Stimulated activated CD4-positive, alpha-beta T cell treated with anti-CD3 and anti-CD28 coated beads, Interleukin-4, amount 100 ng/mL, for 1 hour (primary cell): ENCODE results near the gene RABEP2.
"Not testable (repeated sequence)": the region's sequence is repeated elsewhere in the genome, so short reads cannot be mapped to it uniquely, and the experiment has no call there.

Experiments used
- DNase-seq: peaks from one replicate; pipeline ENCODE4 v3.0.0-alpha.2; 2020

The RABEP2 gene

GRCh38 chr16:28901862-28902261, 23.2 kb downstream of the RABEP2 start:
- DNase-seq = no peak

- DNase-seq = no peak
Observed at GRCh38 chr16:28900601-28901000, 24.4 kb downstream of the RABEP2 start.

GRCh38 chr16:28899882-28900590, 25.0 kb downstream of the RABEP2 start:
- no peak for DNase-seq

- DNase-seq = no peak
Observed at GRCh38 chr16:28898942-28899341, 26.1 kb downstream of the RABEP2 start.

- no peak for DNase-seq
Observed at GRCh38 chr16:28898266-28898665, 26.8 kb downstream of the RABEP2 start.

DNA sequence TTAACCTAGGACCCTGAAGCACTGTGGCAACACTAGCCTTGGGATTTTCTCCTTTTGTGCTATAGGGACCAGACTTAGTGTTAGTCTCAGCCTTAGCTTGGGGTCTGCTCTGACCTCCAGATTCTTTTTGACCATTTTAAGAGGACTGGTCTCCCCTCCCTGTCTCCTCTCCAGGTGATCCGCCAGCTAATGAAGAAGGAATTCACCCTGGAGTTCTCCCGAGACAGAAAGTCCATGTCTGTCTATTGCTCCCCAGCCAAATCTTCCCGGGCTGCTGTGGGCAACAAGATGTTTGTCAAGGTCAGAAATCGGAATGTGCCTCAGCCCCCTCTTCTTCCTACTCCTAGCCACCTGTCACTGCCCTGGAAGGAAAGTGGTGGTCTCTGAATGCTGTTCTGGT, 27.2 kb downstream of the RABEP2 start:
- no peak for DNase-seq

DNA sequence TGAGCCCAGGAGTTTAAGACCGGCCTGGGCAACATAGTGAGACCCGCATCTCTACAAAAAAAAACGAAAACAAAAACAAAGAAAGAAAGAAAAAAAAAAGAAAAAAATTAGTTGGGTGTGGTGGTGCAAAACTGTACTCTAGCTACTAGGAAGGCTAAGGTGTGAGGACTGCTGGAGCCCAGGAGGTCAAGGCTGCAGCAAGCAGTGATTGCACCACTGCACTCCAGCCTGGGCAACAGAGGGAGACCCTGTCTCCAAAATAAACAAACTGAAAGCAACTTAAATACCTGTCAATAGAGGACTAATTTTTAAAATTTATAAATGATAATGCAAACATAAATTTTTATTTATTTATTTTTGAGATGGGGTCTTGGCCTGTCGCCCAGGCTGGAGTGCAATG, 29.4 kb downstream of the RABEP2 start:
- DNase-seq = no peak

DNA sequence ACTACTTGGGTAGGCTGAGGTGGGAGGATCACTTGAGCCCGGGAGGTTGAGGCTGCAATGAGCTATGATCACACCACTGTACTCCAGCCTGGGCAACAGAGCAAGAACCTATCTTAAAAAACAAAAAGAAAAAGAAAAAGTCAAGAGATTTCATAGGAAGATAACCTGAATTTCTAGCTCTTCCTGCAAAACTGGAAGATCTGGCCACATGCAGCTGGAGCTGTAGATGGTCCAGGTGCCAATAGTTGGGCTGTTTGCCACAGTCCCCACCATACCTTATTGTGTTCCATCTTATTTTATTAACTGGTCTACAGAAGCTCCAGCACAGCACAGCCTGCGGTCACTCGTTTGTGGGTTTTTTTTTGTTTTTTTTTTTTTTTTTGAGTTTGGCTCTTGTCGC, 31.7 kb downstream of the RABEP2 start:
- no peak for DNase-seq

DNA sequence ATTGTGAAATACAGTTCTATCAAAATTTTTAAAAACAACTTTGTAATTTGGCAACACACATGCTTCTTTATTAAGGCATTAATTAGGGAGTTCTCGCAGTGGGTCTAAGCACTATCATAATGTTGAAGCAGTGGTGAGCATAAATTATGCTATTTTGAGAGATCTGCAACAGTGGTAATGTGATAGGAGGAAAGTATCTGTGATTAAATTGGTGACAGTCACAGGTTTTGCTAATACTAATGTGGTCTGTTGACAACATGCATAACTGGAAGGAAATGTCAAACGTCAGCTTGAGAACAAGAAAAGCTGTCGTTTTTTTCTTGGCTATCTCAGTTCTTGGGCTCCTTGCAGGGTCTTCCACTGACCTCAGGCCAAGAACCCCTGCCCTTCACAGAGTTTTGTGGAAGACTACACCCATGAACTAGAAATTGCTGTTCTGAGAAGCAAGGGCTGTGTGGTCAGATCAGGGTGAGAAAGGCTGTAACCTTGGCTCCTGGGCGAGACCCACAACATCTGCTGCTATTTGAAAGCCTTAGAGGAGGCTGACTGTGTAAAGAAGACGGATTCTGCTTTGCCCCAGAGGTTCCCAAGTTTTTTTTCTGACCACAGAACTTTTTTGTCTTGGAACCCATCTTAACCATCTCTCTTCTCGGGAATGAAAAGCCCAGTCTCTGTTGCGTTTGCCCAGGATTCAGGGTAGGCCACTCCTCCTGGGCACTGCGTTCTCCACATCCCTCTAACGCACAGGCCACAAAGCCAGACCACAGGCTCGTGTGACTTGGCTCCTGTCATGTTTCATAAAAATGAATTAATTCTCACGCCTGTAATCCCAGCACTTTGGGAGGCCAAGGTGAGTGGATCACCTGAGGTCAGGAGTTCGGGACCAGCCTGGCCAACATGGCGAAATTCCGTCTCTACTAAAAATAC, 32.8 kb downstream of the RABEP2 start:
- no peak for DNase-seq

GRCh38 chr16:28890355-28890754, 34.7 kb downstream of the RABEP2 start:
- DNase-seq = not testable (repeated sequence)

- DNase-seq = no peak
Observed at GRCh38 chr16:28886945-28887344, 38.1 kb downstream of the RABEP2 start.

- DNase-seq = no peak
Observed at GRCh38 chr16:28884045-28884444, 41.0 kb downstream of the RABEP2 start.

DNA sequence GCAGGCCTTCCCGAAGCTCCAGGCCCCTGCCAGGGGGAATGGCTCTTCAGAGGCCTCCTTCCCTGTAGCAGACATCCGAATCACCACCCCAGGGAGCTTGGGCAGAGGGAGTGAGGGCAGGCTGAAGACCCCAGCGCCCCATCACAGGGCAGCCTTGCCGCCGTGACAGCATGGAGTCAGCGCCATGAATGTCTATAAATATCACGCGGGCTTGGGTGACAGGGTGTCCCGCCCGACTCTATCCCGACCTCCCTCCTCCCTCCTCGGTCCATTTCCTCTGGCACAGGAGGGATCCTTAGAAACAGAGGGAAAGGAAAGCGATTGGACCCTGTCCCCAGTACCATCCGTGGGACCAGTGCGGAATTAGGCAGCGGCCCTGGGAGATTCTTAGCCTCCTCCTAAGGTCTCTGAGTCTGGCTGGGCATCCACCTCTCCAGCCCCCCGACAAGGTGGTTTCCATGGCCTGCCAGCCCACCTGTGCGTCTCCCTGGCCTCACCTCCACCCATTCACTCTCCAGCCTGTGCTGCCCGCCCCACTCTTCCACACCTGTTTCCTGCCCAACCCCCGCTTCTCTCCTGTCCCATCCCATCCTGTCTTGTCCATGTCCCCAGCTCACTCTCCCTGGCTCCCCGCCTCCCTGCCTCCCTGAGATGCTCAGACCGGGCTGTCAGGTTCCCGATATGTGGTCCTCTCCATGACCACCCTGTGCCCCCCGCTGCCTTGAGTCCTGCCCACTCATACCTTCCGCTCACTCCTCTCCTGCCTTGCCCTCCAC, 41.6 kb downstream of the RABEP2 start:
- no peak for DNase-seq

DNA sequence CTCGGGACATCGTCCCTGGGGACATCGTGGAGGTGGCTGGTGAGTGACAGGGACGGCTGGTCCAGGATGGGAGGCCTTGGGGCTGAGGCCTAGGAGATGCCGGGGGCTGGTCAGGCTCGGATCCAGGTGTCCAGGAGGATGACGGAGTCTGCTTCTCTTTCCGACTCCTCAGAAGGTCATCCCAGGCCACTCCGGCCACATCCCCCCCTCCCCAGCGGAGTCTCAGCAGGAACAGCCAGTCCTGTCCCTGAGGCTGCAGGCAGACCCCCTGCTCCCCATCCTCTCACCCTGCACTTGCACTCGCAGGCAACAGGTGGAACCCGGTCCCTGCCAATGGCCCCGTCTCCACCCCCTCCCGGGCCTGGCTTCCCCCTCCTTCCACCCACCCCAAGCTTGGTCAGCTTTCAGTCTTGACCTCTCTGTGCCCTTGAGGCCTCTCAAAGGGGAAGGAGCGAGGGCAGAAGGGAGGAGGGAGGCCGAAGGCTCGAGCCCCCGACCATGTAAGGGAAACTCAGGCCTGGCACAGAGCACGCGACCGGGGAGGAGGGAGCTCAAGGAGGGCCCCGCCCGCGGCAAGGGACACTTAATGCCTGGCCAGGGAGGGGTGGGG, 42.4 kb downstream of the RABEP2 start:
- no peak for DNase-seq

DNA sequence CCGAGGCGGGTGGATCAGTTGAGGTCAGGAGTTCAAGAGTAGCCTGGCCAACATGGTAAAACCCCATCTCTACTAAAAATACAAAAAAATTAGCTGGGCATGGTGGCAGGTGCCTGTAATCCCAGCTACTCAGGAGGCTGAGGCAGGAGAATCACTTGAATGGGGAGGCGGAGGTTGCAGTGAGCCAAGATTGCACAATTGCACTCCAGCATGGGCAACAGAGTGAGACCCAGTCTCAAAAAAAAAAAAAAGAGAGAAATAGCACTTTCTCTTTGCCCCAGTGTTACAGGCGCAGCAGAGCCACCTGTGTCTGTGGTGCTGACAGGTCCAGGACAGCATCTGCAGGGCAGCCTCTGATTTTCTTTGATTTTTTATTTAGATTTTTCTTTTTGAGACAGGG, 43.5 kb downstream of the RABEP2 start:
- not testable (repeated sequence) for DNase-seq

DNA sequence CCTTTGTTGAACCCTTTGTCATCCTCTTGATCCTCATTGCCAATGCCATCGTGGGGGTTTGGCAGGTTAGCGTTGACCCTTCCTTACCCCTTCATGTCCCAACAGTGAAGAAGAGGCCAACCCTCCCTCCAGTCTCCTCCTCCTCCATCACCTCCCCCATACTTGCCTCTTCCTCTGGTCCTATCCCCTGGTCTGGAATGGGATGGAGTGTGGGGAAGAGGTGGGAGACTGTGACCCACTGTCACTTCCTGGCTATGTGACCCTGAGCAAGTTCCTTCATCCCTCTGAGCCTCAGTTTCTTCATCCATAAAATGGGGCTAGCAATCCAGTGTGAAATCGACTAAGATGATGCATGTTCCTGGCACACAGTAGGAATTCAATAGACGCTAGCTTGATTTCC, 44.1 kb downstream of the RABEP2 start:
- no peak for DNase-seq

GRCh38 chr16:28880589-28880915, 44.5 kb downstream of the RABEP2 start:
- no peak for DNase-seq

DNA sequence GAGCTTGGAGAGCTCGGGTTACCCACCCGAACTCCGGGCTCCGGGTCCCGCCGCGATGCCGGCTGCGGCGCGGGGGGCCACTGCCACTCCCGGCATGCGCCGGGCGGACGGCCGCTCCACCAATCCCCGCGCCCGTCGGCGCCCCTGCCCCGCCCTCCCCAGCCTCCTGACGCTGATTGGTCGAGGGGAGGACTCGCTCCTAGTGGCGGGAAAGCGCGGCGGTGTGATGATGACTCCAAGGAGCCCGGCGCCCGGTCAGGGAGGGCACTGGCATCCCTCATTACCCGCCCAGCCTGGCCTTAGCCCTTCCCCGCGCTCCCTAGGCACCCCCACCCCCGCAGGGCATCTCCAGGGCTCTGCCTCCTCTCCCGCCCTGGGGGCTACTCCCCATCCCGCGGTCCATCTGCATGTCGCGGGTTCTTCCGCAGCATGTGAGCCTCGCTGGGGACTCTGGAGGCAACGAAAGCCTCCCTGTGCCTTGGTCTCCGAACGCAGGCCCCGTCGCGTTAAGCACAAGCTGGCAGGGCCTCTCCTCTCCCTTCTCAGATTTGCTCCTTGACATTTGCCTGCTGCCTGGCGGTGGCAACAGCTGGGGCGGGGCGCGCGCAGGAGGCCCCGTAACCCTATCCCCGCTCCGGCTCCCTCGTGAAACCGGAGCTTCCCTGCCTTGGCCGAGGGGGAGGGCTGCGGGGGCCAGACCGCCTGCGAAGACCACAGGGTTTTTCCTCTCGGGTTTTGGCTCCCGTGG, 45.0 kb downstream of the RABEP2 start:
- peak; percentile 93 for DNase-seq

DNA sequence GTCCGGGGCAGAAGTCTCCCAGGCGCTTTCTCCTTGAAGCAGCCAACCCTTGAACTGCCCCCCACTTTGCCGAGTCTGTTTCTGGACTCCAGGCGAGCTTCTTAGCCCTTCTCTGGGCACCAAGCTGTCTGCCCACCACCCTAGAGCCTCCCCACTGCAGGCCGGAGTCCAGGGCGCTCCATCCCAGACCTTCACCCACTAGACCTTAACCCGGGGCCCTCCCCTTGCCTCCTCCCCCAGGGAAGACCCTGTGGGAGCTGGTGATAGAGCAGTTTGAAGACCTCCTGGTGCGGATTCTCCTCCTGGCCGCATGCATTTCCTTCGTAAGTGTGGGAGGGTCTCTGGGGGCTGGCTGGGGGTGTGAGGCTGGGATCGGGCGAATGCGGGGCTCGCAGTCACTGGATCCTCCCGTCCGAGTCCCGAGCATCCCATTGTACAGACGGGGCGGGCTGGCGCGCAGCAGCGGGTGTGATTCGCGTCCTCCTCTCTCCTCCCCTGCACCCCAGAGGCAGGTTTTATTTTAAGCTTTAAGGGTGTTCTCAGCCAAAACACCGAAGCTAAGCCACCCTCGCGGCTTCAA, 45.7 kb downstream of the RABEP2 start:
- DNase-seq = no peak

GRCh38 chr16:28878083-28878926, 46.7 kb downstream of the RABEP2 start, which contains the start of gene ATP2A1:
Gene ATP2A1, plus strand, starts transcription at chr16:28878488. Its CDS starts 184 bp downstream, at chr16:28878672.
- DNase-seq = no peak

- DNase-seq = no peak
Observed at GRCh38 chr16:28877655-28878000, 47.4 kb downstream of the RABEP2 start.
